PC-9 (cell line): ENCODE data around the gene SHFL. TPM values are rescaled to one million over a fixed set of nuclear protein-coding genes. Genes with fewer than 3 reads are reported as not detected.

Experiments used
- BruUV-seq: library from RNA; stranded (reverse); fragments of 400-500 nt; replicated peaks from 2 replicates; lab custom pipeline; 2021; lab: Mats Ljungman, UMichigan
- CTCF ChIA-PET: fragments of 300-600 bp; sonication (Branson Sonifier 250); formaldehyde crosslinking; loops from one replicate; lab custom pipeline; 2022; ENCODE audit warnings: antibody characterized with exemption; lab: Charles Lee
- POLR2A ChIA-PET: fragments of 300-600 bp; sonication (Branson Sonifier 250); formaldehyde crosslinking; loops from one replicate; lab custom pipeline; 2022; ENCODE audit warnings: antibody characterized with exemption; ENCODE audit not compliant: unreplicated experiment; lab: Charles Lee
- DNase-seq, 2 experiments: peaks; one replicate each; pipeline versions ENCODE4 v3.0.0 to v3.0.0-alpha.2; 2015 to 2022; ENCODE audit warnings: mixed read lengths in 1 of 2
- H2AFZ ChIP-seq: fragments of 200-600 bp; sonication (generic); 2 replicates; pipeline ENCODE4 v1.8.1; 2017; ENCODE audit warnings: antibody characterized with exemption
- H3F3A ChIP-seq: fragments of 200-600 bp; sonication (generic); 2 replicates; pipeline ENCODE4 v1.8.1; 2017; ENCODE audit warnings: antibody characterized with exemption, mild to moderate bottlenecking, low read depth; ENCODE audit not compliant: insufficient read depth
- H3K27ac ChIP-seq: fragments of 200-600 bp; sonication (generic); 2 replicates; pipeline ENCODE4 v1.6.1; 2016; ENCODE audit warnings: mixed run types
- H3K27me3 ChIP-seq: fragments of 200-600 bp; sonication (generic); 2 replicates; pipeline ENCODE4 v1.6.1; 2016; ENCODE audit warnings: low read depth, mixed run types; ENCODE audit not compliant: insufficient read depth
- H3K36me3 ChIP-seq: fragments of 200-600 bp; sonication (generic); 2 replicates; pipeline ENCODE4 v1.6.1; 2016; ENCODE audit warnings: low read depth, mixed run types
- H3K4me1 ChIP-seq: fragments of 200-600 bp; sonication (generic); replicated peaks from 2 replicates; pipeline ENCODE4 v1.6.1; 2016; ENCODE audit warnings: mixed run types; ENCODE audit not compliant: insufficient read depth
- H3K4me2 ChIP-seq: fragments of 200-600 bp; sonication (generic); 2 replicates; pipeline ENCODE4 v1.6.1; 2017; ENCODE audit warnings: mixed run types
- H3K4me3 ChIP-seq: fragments of 200-600 bp; sonication (generic); 2 replicates; pipeline ENCODE4 v1.6.1; 2016; ENCODE audit warnings: mixed run types
- H3K79me2 ChIP-seq: fragments of 200-600 bp; sonication (generic); 2 replicates; pipeline ENCODE4 v1.6.1; 2017; ENCODE audit warnings: low read depth, mixed run types
- H3K9me2 ChIP-seq: fragments of 200-600 bp; sonication (generic); 2 replicates; pipeline ENCODE4 v1.8.1; 2017; ENCODE audit warnings: mild to moderate bottlenecking; ENCODE audit not compliant: insufficient read depth
- H3K9me3 ChIP-seq: fragments of 200-600 bp; sonication (generic); 2 replicates; pipeline ENCODE4 v1.8.1; 2016; ENCODE audit warnings: low read depth; ENCODE audit not compliant: insufficient read depth
- H4K20me1 ChIP-seq: fragments of 200-600 bp; sonication (generic); 2 replicates; pipeline ENCODE4 v1.8.1; 2017; ENCODE audit not compliant: insufficient read depth
- CTCF ChIP-seq: fragments of 200-600 bp; sonication (generic); conservative IDR thresholded peaks from 2 replicates; pipeline ENCODE4 v1.6.1; 2017; ENCODE audit warnings: mixed run types, antibody characterized with exemption, mild to moderate bottlenecking, moderate library complexity
- EZH2 ChIP-seq: fragments of 200-600 bp; sonication (generic); IDR thresholded peaks from 2 replicates; pipeline ENCODE4 v1.8.0; 2017; ENCODE audit warnings: antibody characterized with exemption, low read depth
- intact Hi-C: fragments of 100-400 bp; cut with micrococcal nuclease; formaldehyde crosslinking; loops from one replicate; pipeline ENCODE4 v1.10.0; 2022; ENCODE audit not compliant: unreplicated experiment
- microRNA-seq: library from miRNA; unstranded; fragments of <30 nt; microRNA quantifications from one replicate; pipeline ENCODE4 v1.2.0, GENCODE V29; 2021; ENCODE audit warnings: borderline number of aligned reads, borderline replicate concordance
- total RNA-seq: library from RNA; stranded (reverse); gene quantifications from 2 replicates; pipeline ENCODE4 v1.2.3, GENCODE V29; 2021

Gene SHFL
- total RNA-seq, 1 experiment from 2014 or later: 25.6 TPM

DNA sequence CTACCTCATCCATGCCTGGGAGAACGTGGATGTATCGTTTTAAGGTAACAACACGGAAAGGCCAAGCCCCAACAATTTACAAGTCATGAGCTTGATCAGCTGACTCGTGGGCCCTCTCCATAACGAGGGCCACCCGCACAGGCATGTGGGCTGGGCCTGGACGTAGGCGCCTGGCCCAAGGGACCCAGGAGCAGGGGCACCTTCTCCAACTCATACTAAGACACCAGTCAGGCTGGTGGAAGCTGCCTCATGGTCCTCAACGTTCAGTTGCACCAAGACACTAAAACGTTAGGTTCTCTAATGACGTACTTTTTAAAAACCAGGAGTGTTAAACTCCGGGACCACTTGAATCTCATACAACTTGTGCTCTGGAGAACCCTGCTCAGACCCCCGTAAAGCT is 55.4 kb downstream of the SHFL start:
- no peaks in the 10 kb centered on the region for H4K20me1 ChIP-seq
- ChIA-PET POLR2A (no interaction called here), CTCF (no interaction called here)
- H3K4me1 ChIP-seq: no peaks in the 10 kb centered on the region
- no peak overlapping the region for H3K27ac ChIP-seq
- TF ChIP-seq EZH2 (no peak), CTCF (no peak)
- H3K36me3 ChIP-seq: peaks cover 53% of the 10 kb centered on the region
- no peaks in the 10 kb centered on the region for H3K79me2 ChIP-seq
- no TSS peak for BruUV-seq
- no peak for DNase-seq
- H3K4me2 ChIP-seq: no peak overlapping the region
- intact Hi-C loops: no loop called here
- H3K27me3 ChIP-seq: no peaks in the 10 kb centered on the region
- H3F3A ChIP-seq: peaks cover 4% of the 10 kb centered on the region; the same call in 1 of the 2 replicates
- H3K9me3 ChIP-seq: no peaks in the 10 kb centered on the region
- H3K4me3 ChIP-seq: no peak overlapping the region
- no peaks in the 10 kb centered on the region for H3K9me2 ChIP-seq
- H2AFZ ChIP-seq: no peak overlapping the region

- Histone ChIP-seq H3K4me2 (no peak overlapping the region), H3K79me2 (no peaks in the 10 kb centered on the region), H2AFZ (no peak overlapping the region), H3F3A (peaks cover 4% of the 10 kb centered on the region; the same call in 1 of the 2 replicates), H3K36me3 (peaks cover 54% of the 10 kb centered on the region), H3K4me1 (no peaks in the 10 kb centered on the region), H3K9me3 (no peaks in the 10 kb centered on the region), H4K20me1 (peaks cover 3% of the 10 kb centered on the region; the same call in 1 of the 2 replicates), H3K27ac (no peak overlapping the region), H3K27me3 (no peaks in the 10 kb centered on the region), H3K9me2 (no peaks in the 10 kb centered on the region), H3K4me3 (no peak overlapping the region)
- ChIA-PET CTCF (no interaction called here), POLR2A (no interaction called here)
- TF ChIP-seq EZH2 (no peak), CTCF (no peak)
- intact Hi-C loops: no loop called here
- no peak for DNase-seq
- no TSS peak for BruUV-seq
Measured at GRCh38 chr19:10141973-10142372, 55.9 kb downstream of the SHFL start.

Small RNAs within 50 kb of the gene (microRNA-seq; reads per million reads assigned to microRNA genes)
- not detected for gene MIR5589

Other genes with a start within 250 kb of the SHFL start
- gene OLFM2, start 149.8 kb upstream of the SHFL start, total RNA-seq: 3.4 and 6.2 TPM in 2 replicates
- gene COL5A3, start 75.8 kb upstream of the SHFL start, total RNA-seq: not detected in 2 replicates
- not detected in 2 replicates for gene RDH8, start 72.8 kb upstream of the SHFL start, total RNA-seq
- not detected in 2 replicates for gene ANGPTL6, start 16.4 kb downstream of the SHFL start, total RNA-seq
- gene PPAN, start 20.0 kb downstream of the SHFL start, total RNA-seq: 38.4 and 41.0 TPM in 2 replicates
- gene P2RY11, start 25.4 kb downstream of the SHFL start, total RNA-seq: 23.7 and 27.4 TPM in 2 replicates
- 195 and 234 TPM in 2 replicates for gene EIF3G, start 33.6 kb downstream of the SHFL start, total RNA-seq
- gene DNMT1, start 108.6 kb downstream of the SHFL start, total RNA-seq: 111 and 117 TPM in 2 replicates
- 6.9 and 7.3 TPM in 2 replicates for gene S1PR2, start 145.0 kb downstream of the SHFL start, total RNA-seq
- gene MRPL4, start 165.9 kb downstream of the SHFL start, total RNA-seq: 96.4 and 98.2 TPM in 2 replicates
- 23.8 and 32.9 TPM in 2 replicates for gene ICAM1, start 184.8 kb downstream of the SHFL start, total RNA-seq
- gene ICAM4, start 200.6 kb downstream of the SHFL start, total RNA-seq: 0.52 and 0.68 TPM in 2 replicates
- gene ICAM5, start 203.6 kb downstream of the SHFL start, total RNA-seq: 19.2 and 24.0 TPM in 2 replicates
- gene ZGLP1, start 223.5 kb downstream of the SHFL start, total RNA-seq: 7.5 and 10.2 TPM in 2 replicates
- gene FDX2, start 229.7 kb downstream of the SHFL start, total RNA-seq: 23.1 and 29.2 TPM in 2 replicates
- 52.9 and 83.9 TPM in 2 replicates for gene RAVER1, start 247.2 kb downstream of the SHFL start, total RNA-seq